Suprapubic skin (tissue), 3 donors: ENCODE results near the gene HYAL2.
"Not testable (repeated sequence)": the region's sequence is repeated elsewhere in the genome, so short reads cannot be mapped to it uniquely, and the experiment has no call there.

Source experiments
- EP300 ChIP-seq: sonication (generic); formaldehyde crosslinking; IDR thresholded peaks from one replicate; pipeline ENCODE4 v1.6.1; 2017; ENCODE audit warnings: antibody characterized with exemption
- TF ChIP-seq, protein P1 (sequence below), 2 donors: fragments of 200-600 bp in 1 of 2; fragments of 450-650 bp in 1 of 2; sonication (generic) in 1 of 2; IDR thresholded peaks; one replicate each; pipeline ENCODE4 v1.5.1; 2016 to 2019; ENCODE audit warnings: antibody characterized with exemption in 2 of 2, mild to moderate bottlenecking in 1 of 2, moderate library complexity in 1 of 2

- TF ChIP-seq, protein P1, sequence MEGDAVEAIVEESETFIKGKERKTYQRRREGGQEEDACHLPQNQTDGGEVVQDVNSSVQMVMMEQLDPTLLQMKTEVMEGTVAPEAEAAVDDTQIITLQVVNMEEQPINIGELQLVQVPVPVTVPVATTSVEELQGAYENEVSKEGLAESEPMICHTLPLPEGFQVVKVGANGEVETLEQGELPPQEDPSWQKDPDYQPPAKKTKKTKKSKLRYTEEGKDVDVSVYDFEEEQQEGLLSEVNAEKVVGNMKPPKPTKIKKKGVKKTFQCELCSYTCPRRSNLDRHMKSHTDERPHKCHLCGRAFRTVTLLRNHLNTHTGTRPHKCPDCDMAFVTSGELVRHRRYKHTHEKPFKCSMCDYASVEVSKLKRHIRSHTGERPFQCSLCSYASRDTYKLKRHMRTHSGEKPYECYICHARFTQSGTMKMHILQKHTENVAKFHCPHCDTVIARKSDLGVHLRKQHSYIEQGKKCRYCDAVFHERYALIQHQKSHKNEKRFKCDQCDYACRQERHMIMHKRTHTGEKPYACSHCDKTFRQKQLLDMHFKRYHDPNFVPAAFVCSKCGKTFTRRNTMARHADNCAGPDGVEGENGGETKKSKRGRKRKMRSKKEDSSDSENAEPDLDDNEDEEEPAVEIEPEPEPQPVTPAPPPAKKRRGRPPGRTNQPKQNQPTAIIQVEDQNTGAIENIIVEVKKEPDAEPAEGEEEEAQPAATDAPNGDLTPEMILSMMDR (IDR thresholded peaks at IDR 0.05) = not testable (repeated sequence)
- not testable (repeated sequence) for TF ChIP-seq EP300
Observed at GRCh38 chr3:50312041-50312440, 10.5 kb downstream of the HYAL2 start.
